Measurements from ENCODE around the gene IL17RB. TPM values are rescaled to one million over a fixed set of nuclear protein-coding genes. Genes with fewer than 3 reads are reported as not detected.

The IL17RB gene, protein sequence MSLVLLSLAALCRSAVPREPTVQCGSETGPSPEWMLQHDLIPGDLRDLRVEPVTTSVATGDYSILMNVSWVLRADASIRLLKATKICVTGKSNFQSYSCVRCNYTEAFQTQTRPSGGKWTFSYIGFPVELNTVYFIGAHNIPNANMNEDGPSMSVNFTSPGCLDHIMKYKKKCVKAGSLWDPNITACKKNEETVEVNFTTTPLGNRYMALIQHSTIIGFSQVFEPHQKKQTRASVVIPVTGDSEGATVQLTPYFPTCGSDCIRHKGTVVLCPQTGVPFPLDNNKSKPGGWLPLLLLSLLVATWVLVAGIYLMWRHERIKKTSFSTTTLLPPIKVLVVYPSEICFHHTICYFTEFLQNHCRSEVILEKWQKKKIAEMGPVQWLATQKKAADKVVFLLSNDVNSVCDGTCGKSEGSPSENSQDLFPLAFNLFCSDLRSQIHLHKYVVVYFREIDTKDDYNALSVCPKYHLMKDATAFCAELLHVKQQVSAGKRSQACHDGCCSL
- total RNA-seq = 8.7 TPM

GRCh38 chr3:53846134-53846850 is at the start of gene IL17RB, which contains the start of gene CHDH:
Gene IL17RB (plus strand): TSS chr3:53846568. CDS start chr3:53846589, 21 bp downstream.
Gene CHDH (minus strand): TSS chr3:53846419. CDS start chr3:53824008, 22,411 bp downstream.

DNA sequence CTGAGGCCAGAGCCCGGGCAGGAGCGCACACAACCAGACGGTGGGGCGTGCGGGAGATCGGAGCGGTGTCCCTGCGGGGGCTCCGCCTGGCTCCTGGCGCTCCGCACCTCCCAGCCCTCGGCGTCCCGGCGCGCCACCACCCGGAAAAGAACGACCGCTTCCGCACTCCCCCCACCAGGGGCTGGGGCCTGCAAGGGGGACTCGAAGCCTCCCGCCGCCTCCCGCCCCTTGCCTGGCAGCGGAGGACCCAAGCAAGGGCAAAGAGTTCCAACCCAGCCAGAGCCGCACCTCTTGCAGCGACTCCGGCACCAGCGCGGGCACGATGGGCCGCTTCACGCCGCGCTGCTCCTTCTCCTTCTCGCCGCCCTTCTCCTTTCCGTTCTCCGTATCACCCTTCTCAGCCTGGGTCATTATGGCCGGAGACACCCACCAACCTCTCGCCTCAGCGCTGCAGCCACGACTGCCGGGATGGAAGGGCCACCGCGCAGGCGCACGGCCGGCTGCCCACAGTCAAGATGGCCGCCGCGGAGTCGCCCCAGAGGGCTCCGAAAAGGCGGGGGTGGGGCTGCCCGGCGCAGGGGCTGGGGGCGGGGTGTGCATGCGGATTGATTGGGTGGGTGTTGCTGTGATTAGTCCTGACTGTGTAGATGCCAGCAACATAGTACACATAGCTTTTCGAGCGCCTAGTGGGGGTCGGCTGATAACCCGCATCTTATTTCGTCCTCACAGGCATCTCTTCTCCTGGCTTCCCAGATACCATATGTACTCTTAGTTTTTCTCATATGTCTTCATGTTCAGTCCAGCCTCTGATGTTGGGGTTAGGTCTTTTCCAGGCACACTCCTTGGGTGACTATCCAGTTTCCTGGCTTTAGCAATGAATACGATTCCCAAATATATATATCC is 35.6 kb downstream of the IL17RB start, which contains the start of gene ACTR8:
ACTR8 (minus strand) TSS at position 462 of the 903 bp plus-strand sequence; CDS start at position 411, 51 bp downstream.

GRCh38 chr3:53891497-53892285 is 45.3 kb downstream of the IL17RB start, which contains the start of gene SELENOK:
Gene SELENOK (minus strand): TSS chr3:53891859.

Other genes with a start within 250 kb of the IL17RB start
- 9.1 TPM for gene CHDH, start 149 bp upstream of the IL17RB start, total RNA-seq
- 61.1 TPM for gene ACTR8, start 35.6 kb downstream of the IL17RB start, total RNA-seq
- gene SELENOK, start 45.3 kb downstream of the IL17RB start, total RNA-seq = 42.9 TPM

Measured in camera-type eye (tissue), 1 donor.